Upper lobe of left lung (tissue), 6 donors: Measurements from ENCODE around the gene TBC1D9B. TPM values are rescaled to one million over a fixed set of nuclear protein-coding genes. Genes with fewer than 3 reads are reported as not detected.

Experiments
- ATAC-seq, 2 donors: fragments of 200-7000 bp; cut with Tn5 transposase; one replicate each; pipeline ENCODE4 v1.9.1; 2022; ENCODE audit warnings: mild to moderate bottlenecking in 2 of 2, moderate library complexity in 2 of 2; ENCODE audit not compliant: low FRiP score in 2 of 2
- DNase-seq, 2 donors: peaks; one replicate each; pipeline ENCODE4 v3.0.0-alpha.2; 2019 to 2020
- H3K27ac ChIP-seq, 4 donors: fragments of 200-600 bp; sonication (generic); one replicate each; pipeline ENCODE4 v1.5.1; 2016 to 2019
- H3K27me3 ChIP-seq, 4 donors: fragments of 200-600 bp; sonication (generic); one replicate each; pipeline ENCODE4 v1.5.1; 2017 to 2019
- H3K36me3 ChIP-seq, 4 donors: fragments of 200-600 bp; sonication (generic); one replicate each; pipeline ENCODE4 v1.5.1; 2016 to 2019
- H3K4me1 ChIP-seq, 4 donors: fragments of 200-600 bp; sonication (generic); one replicate each; pipeline ENCODE4 v1.5.1; 2018 to 2019
- H3K4me3 ChIP-seq, 4 donors: fragments of 200-600 bp; sonication (generic); one replicate each; pipeline ENCODE4 v1.5.1; 2017 to 2019; ENCODE audit warnings: mild to moderate bottlenecking in 2 of 4, moderate library complexity in 1 of 4
- H3K9me3 ChIP-seq, 4 donors: fragments of 200-600 bp; sonication (generic); one replicate each; pipeline ENCODE4 v1.5.1; 2018 to 2019
- CTCF ChIP-seq, 6 experiments: fragments of 450-650 bp in 4 of 6; fragments of 200-600 bp in 2 of 6; sonication (generic) in 2 of 6; IDR thresholded peaks; one replicate each; pipeline ENCODE4 v1.5.1; 2016 to 2019; ENCODE audit warnings: antibody characterized with exemption in 6 of 6
- EP300 ChIP-seq, 4 donors: sonication (generic); formaldehyde crosslinking; IDR thresholded peaks; one replicate each; pipeline ENCODE4 v1.5.1; 2017; ENCODE audit warnings: antibody characterized with exemption in 4 of 4, control low read depth in 2 of 4
- POLR2A ChIP-seq, 4 donors: fragments of 450-650 bp; IDR thresholded peaks; one replicate each; pipeline ENCODE4 v1.5.1; 2016 to 2017; ENCODE audit warnings: antibody characterized with exemption in 4 of 4, mild to moderate bottlenecking in 2 of 4
- POLR2AphosphoS5 ChIP-seq, 2 donors: sonication (generic); formaldehyde crosslinking; IDR thresholded peaks; one replicate each; pipeline ENCODE4 v1.5.1; 2017; ENCODE audit warnings: antibody characterized with exemption in 2 of 2
- WGBS, 2 donors: methylation state at CpG; one replicate each; pipeline ENCODE4 v1.1.5; 2017 to 2018; 5-methylcytosine and 5-hydroxymethylcytosine counted together
- total RNA-seq, 6 donors: library from RNA; depleted of rRNA in 4 of 6; stranded (reverse); fragments of >200 nt in 4 of 6; gene quantifications; one replicate each; pipeline versions ENCODE4 v1.1.0 to v1.2.1, GENCODE V29; 2016 to 2021
- donor health status: DM: no; HTN: no; CAD: no; lungs with moderate emphysema.
- donor health status: DM: no; HTN: yes; CAD: no; lungs with severe emphysema.

The TBC1D9B gene
- total RNA-seq, 6 donors from 2014 or later, result 66.4 to 228 (median 110) TPM

DNA sequence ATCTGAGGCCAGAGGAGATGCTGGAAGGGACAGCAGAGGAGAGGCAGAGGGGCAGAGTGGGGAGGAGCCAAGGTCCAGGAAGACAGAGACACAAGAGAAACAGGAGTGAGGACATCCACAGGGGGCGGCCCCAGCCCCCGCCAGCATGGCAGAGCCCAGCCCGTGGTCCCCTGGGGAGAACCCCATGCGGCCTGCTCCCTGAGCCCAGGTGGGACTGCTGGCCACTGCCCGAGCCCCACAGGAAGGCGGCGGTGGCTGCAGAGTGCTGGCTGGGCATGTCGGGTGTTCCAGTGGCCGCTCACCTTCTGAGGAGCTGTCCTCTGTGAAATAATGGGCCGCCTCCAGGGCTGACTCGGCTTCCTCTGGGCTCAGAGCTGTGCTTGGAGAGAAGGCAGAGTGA lies 40.2 kb downstream of the TBC1D9B start:
- WGBS, 2 donors, result 78 to 95% methylated on average over 2 to 11 of the region's 11 CpGs
- DNase-seq (no peak), ATAC-seq (no peak)
- no peak overlapping the region for H3K4me3 ChIP-seq
- peaks cover 0 to 94% (median 79%) of the 10 kb centered on the region in 4 donors for H3K36me3 ChIP-seq
- TF ChIP-seq CTCF (IDR thresholded peaks at IDR 0.05) (no peak), POLR2AphosphoS5 (IDR thresholded peaks at IDR 0.05) (no peak), EP300 (IDR thresholded peaks at IDR 0.05) (no peak), POLR2A (IDR thresholded peaks at IDR 0.05) (no peak)
- no peaks in the 10 kb centered on the region for H3K9me3 ChIP-seq
- H3K27ac ChIP-seq, result no peak overlapping the region
- H3K4me1 ChIP-seq, result no peaks in the 10 kb centered on the region
- H3K27me3 ChIP-seq, result no peaks in the 10 kb centered on the region

DNA sequence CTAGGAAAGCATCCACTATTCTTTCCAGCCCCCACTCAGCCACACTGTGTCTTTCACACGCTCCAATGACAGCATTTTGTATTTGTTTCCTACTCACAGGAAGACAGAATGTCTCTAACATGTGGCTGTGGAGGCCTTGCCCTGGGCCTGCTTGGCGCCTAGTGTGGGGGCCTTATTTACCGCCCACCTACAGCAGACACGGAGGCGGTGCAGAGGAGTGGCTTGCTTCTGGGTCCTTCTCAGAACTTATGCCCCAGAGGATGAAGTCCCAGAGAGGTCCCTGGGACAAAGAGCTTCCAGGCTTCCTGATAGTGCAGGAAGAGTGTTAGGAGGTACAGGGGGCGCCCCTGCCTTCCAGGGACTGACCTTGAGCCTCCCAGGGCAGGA lies 40.6 kb downstream of the TBC1D9B start:
- TF ChIP-seq POLR2AphosphoS5 (IDR thresholded peaks at IDR 0.05) (no peak), POLR2A (IDR thresholded peaks at IDR 0.05) (no peak), EP300 (IDR thresholded peaks at IDR 0.05) (no peak), CTCF (IDR thresholded peaks at IDR 0.05) (no peak)
- Histone ChIP-seq H3K4me3 (no peak overlapping the region), H3K27ac (no peak overlapping the region), H3K36me3 (peaks cover 0 to 94% (median 78%) of the 10 kb centered on the region in 4 donors), H3K9me3 (no peaks in the 10 kb centered on the region), H3K27me3 (no peaks in the 10 kb centered on the region), H3K4me1 (no peaks in the 10 kb centered on the region)
- no peak for DNase-seq
- ATAC-seq, result no peak
- WGBS, 2 donors, result 91 to 98% methylated on average over 6 of the region's 6 CpGs

DNA sequence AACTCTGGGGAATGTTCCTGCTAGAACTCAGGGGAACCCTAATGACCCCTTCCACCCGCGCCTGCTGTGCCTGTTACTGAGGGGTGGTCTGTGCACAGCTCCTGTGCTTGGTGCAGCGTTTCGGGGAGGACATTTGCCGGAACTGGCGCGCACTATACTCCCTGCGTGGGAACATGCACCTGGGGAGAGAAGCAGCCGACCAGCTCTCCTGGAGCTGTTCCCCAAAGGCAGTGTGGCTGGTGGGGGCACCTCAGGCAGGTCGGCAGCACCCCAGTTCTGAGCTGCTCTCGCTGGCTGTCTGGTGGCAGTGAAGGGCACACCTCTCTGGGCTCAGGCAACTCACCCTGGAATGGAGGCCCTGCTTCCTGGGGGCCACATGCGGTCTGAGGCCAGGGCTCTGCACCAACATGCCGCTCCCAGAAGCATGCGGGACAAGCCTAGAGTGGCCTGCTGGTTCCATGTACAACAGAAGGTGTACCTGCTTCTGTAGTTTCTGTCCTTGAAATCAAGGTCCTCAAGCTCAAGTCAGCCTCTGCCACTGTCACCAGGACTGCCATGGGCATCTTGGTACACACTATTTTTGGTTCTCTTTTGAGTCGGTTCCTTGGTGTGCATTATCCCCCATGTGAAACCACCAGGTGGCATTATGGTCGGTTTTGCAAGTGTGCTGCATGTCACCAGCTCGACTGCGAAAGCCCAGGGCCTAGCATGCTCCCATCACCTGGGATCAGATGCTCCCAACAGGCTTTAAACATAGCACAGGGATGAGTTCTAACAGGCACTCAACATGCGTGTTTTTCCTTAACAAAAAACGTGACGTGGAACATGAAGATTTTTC lies 41.2 kb downstream of the TBC1D9B start:
- 84 to 88% methylated on average over 18 to 21 of the region's 21 CpGs for WGBS, 2 donors
- TF ChIP-seq POLR2A (IDR thresholded peaks at IDR 0.05), result no peak
- no peak for TF ChIP-seq POLR2AphosphoS5 (IDR thresholded peaks at IDR 0.05)
- peak in 1 of 2 donors; percentile 58 for DNase-seq
- H3K36me3 ChIP-seq, result peaks cover 0 to 90% (median 76%) of the 10 kb centered on the region in 4 donors
- ATAC-seq, result no peak
- H3K4me1 ChIP-seq, result no peaks in the 10 kb centered on the region
- H3K4me3 ChIP-seq, result no peak overlapping the region
- H3K27ac ChIP-seq, result no peak overlapping the region
- H3K9me3 ChIP-seq, result no peaks in the 10 kb centered on the region
- H3K27me3 ChIP-seq, result no peaks in the 10 kb centered on the region

DNA sequence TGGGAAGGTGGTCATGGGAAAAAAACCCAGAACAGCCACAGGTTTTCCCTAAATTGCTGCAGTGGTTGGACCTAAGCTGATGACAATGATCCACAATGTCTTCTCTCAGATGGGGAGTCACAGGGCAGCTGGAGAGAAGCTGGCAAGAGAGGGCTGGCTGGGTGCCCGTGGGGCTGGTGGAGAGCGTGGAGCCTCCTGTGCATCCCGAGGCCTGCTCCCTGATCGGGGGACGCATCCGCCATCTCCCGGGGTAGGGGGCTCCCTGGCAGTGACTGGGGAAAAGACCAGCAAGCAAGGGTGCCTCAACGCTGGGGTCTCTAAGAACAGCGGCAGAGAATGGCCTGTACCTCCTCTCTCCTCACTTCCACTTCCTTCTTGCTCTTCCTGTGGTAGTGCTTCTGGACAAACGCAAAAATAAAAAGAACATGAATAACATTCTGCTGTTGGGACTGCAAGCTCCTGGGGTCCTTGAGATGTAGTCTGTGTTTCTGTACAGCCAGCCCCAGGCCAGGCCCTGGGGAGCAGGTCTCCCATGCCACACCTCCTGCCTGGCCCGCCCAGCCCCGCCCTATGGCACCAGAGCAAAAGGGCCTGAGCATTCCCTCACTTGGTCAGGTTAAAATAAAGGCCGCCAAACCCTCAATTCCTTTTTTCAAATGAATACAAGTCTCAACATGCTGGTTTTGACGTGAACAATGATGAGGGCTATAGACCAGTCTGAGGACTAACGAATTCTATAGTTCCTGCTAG lies 42.0 kb downstream of the TBC1D9B start:
- TF ChIP-seq POLR2AphosphoS5 (IDR thresholded peaks at IDR 0.05) (no peak), POLR2A (IDR thresholded peaks at IDR 0.05) (no peak), CTCF (IDR thresholded peaks at IDR 0.05) (no peak), EP300 (IDR thresholded peaks at IDR 0.05) (no peak)
- H3K27ac ChIP-seq, result no peak overlapping the region
- no peaks in the 10 kb centered on the region for H3K9me3 ChIP-seq
- H3K4me3 ChIP-seq, result no peak overlapping the region
- no peak for DNase-seq
- WGBS, 2 donors, result 89 to 90% methylated on average over 15 of the region's 15 CpGs
- ATAC-seq, result no peak
- no peaks in the 10 kb centered on the region for H3K4me1 ChIP-seq
- no peaks in the 10 kb centered on the region for H3K27me3 ChIP-seq
- H3K36me3 ChIP-seq, result peaks cover 0 to 82% (median 71%) of the 10 kb centered on the region in 4 donors

DNA sequence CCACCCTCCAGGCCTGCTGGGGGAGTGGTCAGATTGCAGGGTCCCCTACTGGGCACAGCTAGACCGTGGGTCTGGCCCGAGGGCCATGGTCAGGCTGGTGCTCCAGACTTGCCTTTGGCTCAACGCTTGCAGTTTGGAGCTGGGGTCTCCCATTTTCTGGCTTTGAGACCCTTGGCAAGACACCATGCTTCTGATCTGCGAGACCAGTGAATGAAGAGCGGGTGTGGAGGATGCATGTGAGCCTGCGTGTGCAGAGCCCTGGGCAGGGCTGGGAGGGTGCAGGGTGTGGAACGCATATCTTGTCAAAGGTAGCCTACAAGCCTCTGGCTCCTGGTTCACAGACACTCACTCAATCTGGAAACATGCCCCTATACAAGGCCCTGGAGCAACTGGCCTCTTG lies 43.0 kb downstream of the TBC1D9B start:
- Histone ChIP-seq H3K4me1 (peaks cover 0 to 5% (median 1%) of the 10 kb centered on the region in 4 donors), H3K27ac (no peak overlapping the region), H3K36me3 (peaks cover 0 to 72% (median 61%) of the 10 kb centered on the region in 4 donors), H3K9me3 (no peaks in the 10 kb centered on the region), H3K27me3 (no peaks in the 10 kb centered on the region), H3K4me3 (no peak overlapping the region)
- 95 to 100% methylated on average over 6 to 7 of the region's 7 CpGs for WGBS, 2 donors
- DNase-seq, result no peak
- no peak for TF ChIP-seq POLR2A (IDR thresholded peaks at IDR 0.05)
- TF ChIP-seq POLR2AphosphoS5 (IDR thresholded peaks at IDR 0.05), result no peak
- no peak for TF ChIP-seq CTCF (IDR thresholded peaks at IDR 0.05)
- TF ChIP-seq EP300 (IDR thresholded peaks at IDR 0.05), result no peak
- ATAC-seq, result no peak
